SK-N-SH (cell line): Measurements from ENCODE around the gene GATA3. TPM values are rescaled to one million over a fixed set of nuclear protein-coding genes. Genes with fewer than 3 reads are reported as not detected.
A peak's percentile ranks its signal among the peaks of the same experiment; 100 is the strongest.

Experiments used
- CTCF ChIA-PET: fragments of 300-600, 350-600 bp; formaldehyde crosslinking; extraction: SDS; loops from one replicate; lab custom pipeline; 2021; lab: Yijun Ruan, JAX
- POLR2A ChIA-PET: fragments of 350-600 bp; sonication (Branson Sonifier 250); formaldehyde crosslinking; extraction: SDS; loops from one replicate; lab custom pipeline; 2020; ENCODE audit warnings: antibody characterized with exemption, inconsistent platforms; lab: Yijun Ruan, JAX
- DNase-seq: peaks from one replicate; pipeline ENCODE4 v3.0.0; 2012
- H2AFZ ChIP-seq: fragments of 200-600 bp; sonication (generic); 2 replicates; pipeline ENCODE4 v1.8.1; 2016; ENCODE audit warnings: antibody characterized with exemption, mild to moderate bottlenecking, low read depth
- H3F3A ChIP-seq: fragments of 200-600 bp; sonication (generic); replicated peaks from 2 replicates; pipeline ENCODE3; 2016; ENCODE audit warnings: antibody characterized with exemption, mild to moderate bottlenecking; ENCODE audit not compliant: insufficient read depth
- H3K27ac ChIP-seq, 2 experiments: fragments of 200-500 bp in 1 of 2; fragments of 200-600 bp in 1 of 2; sonication (Bioruptor generic) in 1 of 2; sonication (generic), shearing (Covaris generic) in 1 of 2; 2 replicates each; pipeline versions ENCODE4 v1.5.1 to v1.6.1; 2014 to 2016; ENCODE audit warnings: low read depth in 2 of 2, inconsistent platforms in 1 of 2, low read length in 1 of 2, mild to moderate bottlenecking in 1 of 2, mixed read lengths in 1 of 2
- H3K27me3 ChIP-seq: fragments of 200-600 bp; sonication (generic), shearing (Covaris generic); 2 replicates; pipeline ENCODE4 v1.6.1; 2016; ENCODE audit warnings: mixed run types; ENCODE audit not compliant: insufficient read depth
- H3K36me3 ChIP-seq, 2 experiments: fragments of 200-500 bp in 1 of 2; fragments of 200-600 bp in 1 of 2; sonication (Bioruptor generic) in 1 of 2; sonication (generic) in 1 of 2; replicated peaks in 1 of 2; 2 replicates each; pipeline versions ENCODE3 to v1.5.1; 2014 to 2016; ENCODE audit warnings: low read length in 1 of 2, mild to moderate bottlenecking in 1 of 2; ENCODE audit not compliant: insufficient read depth in 2 of 2, control insufficient read depth in 1 of 2
- H3K4me1 ChIP-seq, 2 experiments: fragments of 200-500 bp in 1 of 2; fragments of 200-600 bp in 1 of 2; sonication (Bioruptor generic) in 1 of 2; sonication (generic), shearing (Covaris generic) in 1 of 2; 2 replicates each; pipeline versions ENCODE4 v1.5.1 to v1.6.1; 2014 to 2016; ENCODE audit warnings: low read depth in 1 of 2, low read length in 1 of 2, mixed run types in 1 of 2; ENCODE audit not compliant: insufficient read depth in 2 of 2, control insufficient read depth in 1 of 2
- H3K4me2 ChIP-seq: fragments of 200-600 bp; sonication (generic), shearing (Covaris generic); 2 replicates; pipeline ENCODE4 v1.6.1; 2017; ENCODE audit warnings: mixed run types
- H3K4me3 ChIP-seq, 2 experiments: fragments of 200-500 bp in 1 of 2; fragments of 200-600 bp in 1 of 2; sonication (Bioruptor generic) in 1 of 2; sonication (generic), shearing (Covaris generic) in 1 of 2; 2 replicates each; pipeline versions ENCODE4 v1.5.1 to v1.8.1; 2014 to 2016; ENCODE audit warnings: low read depth in 2 of 2, inconsistent platforms in 1 of 2, low read length in 1 of 2, mild to moderate bottlenecking in 1 of 2, mixed read lengths in 1 of 2, moderate library complexity in 1 of 2
- H3K79me2 ChIP-seq: fragments of 200-600 bp; sonication (generic); 2 replicates; pipeline ENCODE4 v1.8.1; 2017; ENCODE audit warnings: mild to moderate bottlenecking; ENCODE audit not compliant: insufficient read depth
- H3K9ac ChIP-seq: fragments of 200-600 bp; sonication (generic); 2 replicates; pipeline ENCODE4 v1.6.1; 2017; ENCODE audit warnings: mixed run types
- H3K9me2 ChIP-seq: fragments of 200-600 bp; sonication (generic); 2 replicates; pipeline ENCODE4 v1.6.1; 2017; ENCODE audit warnings: mixed run types
- H3K9me3 ChIP-seq: fragments of 200-600 bp; sonication (generic); 2 replicates; pipeline ENCODE4 v1.6.1; 2017; ENCODE audit warnings: mixed run types, mild to moderate bottlenecking, moderate library complexity
- H4K20me1 ChIP-seq: fragments of 200-600 bp; sonication (generic); 2 replicates; pipeline ENCODE4 v1.6.1; 2017; ENCODE audit warnings: mild to moderate bottlenecking, mixed run types; ENCODE audit not compliant: insufficient read depth
- ELF1 ChIP-seq: IDR thresholded peaks from 2 replicates; pipeline ENCODE4 v1.4.0; 2012
- EZH2phosphoT487 ChIP-seq: fragments of 200-600 bp; sonication (generic); IDR thresholded peaks from 2 replicates; pipeline ENCODE4 v1.6.1; 2017; ENCODE audit warnings: low read depth, mixed run types, mild to moderate bottlenecking, antibody characterized with exemption, moderate library complexity, borderline replicate concordance
- FOXJ3 ChIP-seq: sonication (generic); formaldehyde crosslinking; IDR thresholded peaks from 2 replicates; pipeline ENCODE4 v1.5.1; 2020; ENCODE audit warnings: mild to moderate bottlenecking, missing genetic modification reagents
- FOXM1 ChIP-seq: IDR thresholded peaks from 2 replicates; pipeline ENCODE4 v1.4.0; 2012; ENCODE audit warnings: low read depth, mild to moderate bottlenecking
- GABPA ChIP-seq: IDR thresholded peaks from 2 replicates; pipeline ENCODE4 v1.4.0; 2012; ENCODE audit warnings: low read depth, mild to moderate bottlenecking
- MXI1 ChIP-seq: IDR thresholded peaks from 2 replicates; pipeline ENCODE4 v1.6.1; 2012; ENCODE audit warnings: mild to moderate bottlenecking, low read depth, low read length, improper control_type of control experiment
- NFIC ChIP-seq: IDR thresholded peaks from 2 replicates; pipeline ENCODE4 v1.4.0; 2012; ENCODE audit warnings: borderline replicate concordance
- NRF1 ChIP-seq: IDR thresholded peaks from 2 replicates; pipeline ENCODE4 v1.6.1; 2012; ENCODE audit warnings: low read depth, mild to moderate bottlenecking, low read length
- RAD21 ChIP-seq: IDR thresholded peaks from 2 replicates; pipeline ENCODE4 v1.6.1; 2012; ENCODE audit warnings: mild to moderate bottlenecking, low read length
- RCOR1 ChIP-seq: fragments of 150-350 bp; IDR thresholded peaks from 2 replicates; pipeline ENCODE4 v1.6.1; 2017; ENCODE audit warnings: antibody characterized with exemption, low read length
- RFX5 ChIP-seq: IDR thresholded peaks from 2 replicates; pipeline ENCODE4 v1.6.1; 2012; ENCODE audit warnings: mild to moderate bottlenecking, improper control_type of control experiment, low read length
- RXRA ChIP-seq: IDR thresholded peaks from 2 replicates; pipeline ENCODE4 v1.4.0; 2012; ENCODE audit warnings: low read depth, mild to moderate bottlenecking, borderline replicate concordance
- SIN3A ChIP-seq: IDR thresholded peaks from 2 replicates; pipeline ENCODE4 v1.6.1; 2012; ENCODE audit warnings: low read depth, mild to moderate bottlenecking, low read length, moderate library complexity, borderline replicate concordance
- TAF1 ChIP-seq: IDR thresholded peaks from 2 replicates; pipeline ENCODE4 v1.6.1; 2012; ENCODE audit warnings: low read depth, mild to moderate bottlenecking, low read length, moderate library complexity, borderline replicate concordance
- TCF12 ChIP-seq: IDR thresholded peaks from 2 replicates; pipeline ENCODE4 v1.4.0; 2012
- USF1 ChIP-seq: IDR thresholded peaks from 2 replicates; pipeline ENCODE4 v1.4.0; 2012; ENCODE audit warnings: low read depth, borderline replicate concordance
- USF2 ChIP-seq: fragments of 150-350 bp; IDR thresholded peaks from 2 replicates; pipeline ENCODE4 v1.6.1; 2017; ENCODE audit warnings: antibody characterized with exemption, low read length, low read depth, borderline replicate concordance
- WGBS: methylation state at CpG from one replicate; pipeline ENCODE4 v1.1.6; 2017; ENCODE audit warnings: low lambda C conversion rate; 5-methylcytosine and 5-hydroxymethylcytosine counted together
- polyA plus RNA-seq, 3 experiments: library from polyadenylated mRNA; depleted of rRNA; stranded (reverse); fragments of >200 nt; gene quantifications; 2 replicates each; pipeline ENCODE4 v1.2.3, GENCODE V29; 2012
- TF ChIP-seq, protein P1 (sequence below): IDR thresholded peaks from 2 replicates; pipeline ENCODE4; 2012
- TF ChIP-seq, protein P2 (sequence below): fragments of 200-600 bp; sonication (generic); IDR thresholded peaks from 2 replicates; pipeline ENCODE4 v1.6.1; 2017; ENCODE audit warnings: antibody characterized with exemption, mild to moderate bottlenecking, moderate library complexity
- TF ChIP-seq, protein P3 (sequence below): IDR thresholded peaks from 2 replicates; pipeline ENCODE4 v1.6.1; 2012; ENCODE audit warnings: mild to moderate bottlenecking, low read depth, low read length, moderate library complexity
- TF ChIP-seq, protein P4 (sequence below): fragments of 150-350 bp; IDR thresholded peaks from 2 replicates; pipeline ENCODE4 v1.6.1; 2016; ENCODE audit warnings: mild to moderate bottlenecking, low read depth, low read length

Gene GATA3
- polyA plus RNA-seq, 1 of the 3 experiments (the other 2 are of a cell fraction): 14.3 TPM

DNA sequence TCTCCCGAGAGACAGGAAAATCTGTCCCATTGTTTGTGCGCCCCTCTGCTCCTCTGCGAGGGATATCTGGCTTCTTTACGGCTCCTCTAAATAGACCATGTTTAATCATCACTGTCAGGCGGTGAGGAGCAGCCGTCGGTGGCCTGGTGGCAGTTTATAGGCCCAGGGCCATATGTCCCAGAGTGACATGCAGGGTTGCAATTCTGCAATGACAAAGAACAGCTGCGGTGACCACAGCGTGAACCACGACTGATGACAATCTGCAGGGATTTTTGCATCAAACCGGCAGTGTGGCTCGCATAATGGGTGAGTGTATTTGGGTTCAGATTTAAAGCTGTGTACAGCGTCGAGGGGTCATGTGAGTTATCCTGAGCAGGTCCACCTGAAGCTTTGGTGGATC is 41.5 kb downstream of the GATA3 start (continued):
- TF ChIP-seq USF1 (no peak), RAD21 (peak; percentile 36; the same call in 1 of the 2 replicates)
- TF ChIP-seq, protein P1, sequence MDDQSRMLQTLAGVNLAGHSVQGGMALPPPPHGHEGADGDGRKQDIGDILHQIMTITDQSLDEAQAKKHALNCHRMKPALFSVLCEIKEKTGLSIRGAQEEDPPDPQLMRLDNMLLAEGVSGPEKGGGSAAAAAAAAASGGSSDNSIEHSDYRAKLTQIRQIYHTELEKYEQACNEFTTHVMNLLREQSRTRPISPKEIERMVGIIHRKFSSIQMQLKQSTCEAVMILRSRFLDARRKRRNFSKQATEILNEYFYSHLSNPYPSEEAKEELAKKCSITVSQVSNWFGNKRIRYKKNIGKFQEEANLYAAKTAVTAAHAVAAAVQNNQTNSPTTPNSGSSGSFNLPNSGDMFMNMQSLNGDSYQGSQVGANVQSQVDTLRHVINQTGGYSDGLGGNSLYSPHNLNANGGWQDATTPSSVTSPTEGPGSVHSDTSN: no peak
- TF ChIP-seq, all 33 proteins: peak for 7

GRCh38 chr10:8096931-8097330 is 42.4 kb downstream of the GATA3 start:
- Histone ChIP-seq H3K4me2 (no peak overlapping the region), H4K20me1 (no peaks in the 10 kb centered on the region), H3K9me3 (no peaks in the 10 kb centered on the region), H3K27ac (no peak overlapping the region; a peak in 1 of 4 replicates), H3K9me2 (no peaks in the 10 kb centered on the region), H2AFZ (no peak overlapping the region), H3K9ac (no peak overlapping the region), H3K27me3 (no peaks in the 10 kb centered on the region), H3K36me3 (no peaks in the 10 kb centered on the region), H3F3A (no peaks in the 10 kb centered on the region), H3K79me2 (no peaks in the 10 kb centered on the region), H3K4me3 (no peak overlapping the region), H3K4me1 (peaks cover 0 to 9% of the 10 kb centered on the region in 2 experiments; a peak in 1 of 4 replicates)
- TF ChIP-seq RAD21 (no peak), RCOR1 (no peak), GABPA (no peak), NFIC (no peak), USF2 (no peak), TAF1 (no peak), MXI1 (no peak), ELF1 (no peak), RXRA (no peak), FOXJ3 (CRISPR knock-in tag) (no peak), EZH2phosphoT487 (no peak), TCF12 (no peak), NRF1 (no peak), RFX5 (no peak), FOXM1 (no peak), SIN3A (no peak)
- TF ChIP-seq, protein P2, sequence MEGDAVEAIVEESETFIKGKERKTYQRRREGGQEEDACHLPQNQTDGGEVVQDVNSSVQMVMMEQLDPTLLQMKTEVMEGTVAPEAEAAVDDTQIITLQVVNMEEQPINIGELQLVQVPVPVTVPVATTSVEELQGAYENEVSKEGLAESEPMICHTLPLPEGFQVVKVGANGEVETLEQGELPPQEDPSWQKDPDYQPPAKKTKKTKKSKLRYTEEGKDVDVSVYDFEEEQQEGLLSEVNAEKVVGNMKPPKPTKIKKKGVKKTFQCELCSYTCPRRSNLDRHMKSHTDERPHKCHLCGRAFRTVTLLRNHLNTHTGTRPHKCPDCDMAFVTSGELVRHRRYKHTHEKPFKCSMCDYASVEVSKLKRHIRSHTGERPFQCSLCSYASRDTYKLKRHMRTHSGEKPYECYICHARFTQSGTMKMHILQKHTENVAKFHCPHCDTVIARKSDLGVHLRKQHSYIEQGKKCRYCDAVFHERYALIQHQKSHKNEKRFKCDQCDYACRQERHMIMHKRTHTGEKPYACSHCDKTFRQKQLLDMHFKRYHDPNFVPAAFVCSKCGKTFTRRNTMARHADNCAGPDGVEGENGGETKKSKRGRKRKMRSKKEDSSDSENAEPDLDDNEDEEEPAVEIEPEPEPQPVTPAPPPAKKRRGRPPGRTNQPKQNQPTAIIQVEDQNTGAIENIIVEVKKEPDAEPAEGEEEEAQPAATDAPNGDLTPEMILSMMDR: no peak
- TF ChIP-seq, protein P3, sequence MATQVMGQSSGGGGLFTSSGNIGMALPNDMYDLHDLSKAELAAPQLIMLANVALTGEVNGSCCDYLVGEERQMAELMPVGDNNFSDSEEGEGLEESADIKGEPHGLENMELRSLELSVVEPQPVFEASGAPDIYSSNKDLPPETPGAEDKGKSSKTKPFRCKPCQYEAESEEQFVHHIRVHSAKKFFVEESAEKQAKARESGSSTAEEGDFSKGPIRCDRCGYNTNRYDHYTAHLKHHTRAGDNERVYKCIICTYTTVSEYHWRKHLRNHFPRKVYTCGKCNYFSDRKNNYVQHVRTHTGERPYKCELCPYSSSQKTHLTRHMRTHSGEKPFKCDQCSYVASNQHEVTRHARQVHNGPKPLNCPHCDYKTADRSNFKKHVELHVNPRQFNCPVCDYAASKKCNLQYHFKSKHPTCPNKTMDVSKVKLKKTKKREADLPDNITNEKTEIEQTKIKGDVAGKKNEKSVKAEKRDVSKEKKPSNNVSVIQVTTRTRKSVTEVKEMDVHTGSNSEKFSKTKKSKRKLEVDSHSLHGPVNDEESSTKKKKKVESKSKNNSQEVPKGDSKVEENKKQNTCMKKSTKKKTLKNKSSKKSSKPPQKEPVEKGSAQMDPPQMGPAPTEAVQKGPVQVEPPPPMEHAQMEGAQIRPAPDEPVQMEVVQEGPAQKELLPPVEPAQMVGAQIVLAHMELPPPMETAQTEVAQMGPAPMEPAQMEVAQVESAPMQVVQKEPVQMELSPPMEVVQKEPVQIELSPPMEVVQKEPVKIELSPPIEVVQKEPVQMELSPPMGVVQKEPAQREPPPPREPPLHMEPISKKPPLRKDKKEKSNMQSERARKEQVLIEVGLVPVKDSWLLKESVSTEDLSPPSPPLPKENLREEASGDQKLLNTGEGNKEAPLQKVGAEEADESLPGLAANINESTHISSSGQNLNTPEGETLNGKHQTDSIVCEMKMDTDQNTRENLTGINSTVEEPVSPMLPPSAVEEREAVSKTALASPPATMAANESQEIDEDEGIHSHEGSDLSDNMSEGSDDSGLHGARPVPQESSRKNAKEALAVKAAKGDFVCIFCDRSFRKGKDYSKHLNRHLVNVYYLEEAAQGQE: no peak
- TF ChIP-seq, protein P4, sequence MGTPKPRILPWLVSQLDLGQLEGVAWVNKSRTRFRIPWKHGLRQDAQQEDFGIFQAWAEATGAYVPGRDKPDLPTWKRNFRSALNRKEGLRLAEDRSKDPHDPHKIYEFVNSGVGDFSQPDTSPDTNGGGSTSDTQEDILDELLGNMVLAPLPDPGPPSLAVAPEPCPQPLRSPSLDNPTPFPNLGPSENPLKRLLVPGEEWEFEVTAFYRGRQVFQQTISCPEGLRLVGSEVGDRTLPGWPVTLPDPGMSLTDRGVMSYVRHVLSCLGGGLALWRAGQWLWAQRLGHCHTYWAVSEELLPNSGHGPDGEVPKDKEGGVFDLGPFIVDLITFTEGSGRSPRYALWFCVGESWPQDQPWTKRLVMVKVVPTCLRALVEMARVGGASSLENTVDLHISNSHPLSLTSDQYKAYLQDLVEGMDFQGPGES: no peak
- WGBS: 99% methylated on average over 5 of the region's 5 CpGs
- ChIA-PET CTCF (interaction anchor here (1.0 kb wide), 2 partner anchors 20 to 30 kb away, joined by 3 read pairs; no protein-coding TSS in a partner anchor), POLR2A (interaction anchor here (0.6 kb wide), 1 partner anchor 123 kb away, joined by 6 read pairs; no protein-coding TSS in a partner anchor)
- no peak for DNase-seq
